ENCODE results near the gene FCRL2. TPM values are rescaled to one million over a fixed set of nuclear protein-coding genes. Genes with fewer than 3 reads are reported as not detected.

Gene FCRL2
- polyA plus RNA-seq, 2 donors, result 0.04 to 0.18 TPM

DNA sequence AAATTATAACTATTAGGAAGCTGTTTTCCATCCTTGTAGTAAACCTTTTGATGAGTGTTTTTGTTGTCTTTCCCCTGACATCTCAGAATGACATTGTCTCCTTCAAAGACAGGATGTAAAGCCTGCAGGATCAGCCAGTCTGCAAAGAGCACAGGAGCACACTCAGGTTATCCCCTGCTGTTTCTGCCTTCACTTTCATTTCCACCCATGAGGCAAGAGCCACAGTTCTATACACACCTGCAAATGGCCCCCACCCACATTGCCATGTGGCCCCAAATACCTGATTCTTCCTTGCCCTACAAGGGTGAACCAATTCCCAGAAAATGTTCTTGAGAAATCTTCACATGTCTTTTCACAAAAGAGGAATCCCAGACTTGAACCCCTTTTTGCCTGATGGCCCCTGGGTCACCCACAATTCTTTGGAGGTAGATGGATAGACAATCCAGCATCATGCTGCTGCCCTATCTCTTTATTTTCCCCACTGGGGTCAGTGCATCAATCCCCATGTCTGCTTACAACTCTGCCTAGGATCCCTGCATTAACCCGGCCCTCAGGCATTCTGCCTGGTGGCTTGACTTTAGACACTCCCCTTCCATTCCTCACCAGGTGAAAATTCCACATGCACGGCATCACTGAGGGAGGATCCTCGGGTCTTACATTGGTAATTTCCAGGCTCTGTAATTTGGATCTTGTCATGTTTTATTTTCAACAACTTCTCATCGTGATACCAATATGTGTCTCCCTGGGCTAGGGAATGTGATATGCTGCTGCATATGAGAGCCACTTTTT is 79.0 kb downstream of the FCRL2 start:
- Histone ChIP-seq H3K4me3 (ENCODE audit: low read depth in 1 of 2, low read length in 2 of 2) (no peak overlapping the region), H3K36me3 (ENCODE audit: control insufficient read depth in 2 of 2, insufficient read depth in 2 of 2, low read length in 1 of 2) (no peaks in the 10 kb centered on the region), H3K27me3 (ENCODE audit: control insufficient read depth in 1 of 2, insufficient read depth in 2 of 2, low read length in 2 of 2) (no peaks in the 10 kb centered on the region), H3K4me1 (ENCODE audit: control insufficient read depth in 2 of 2, insufficient read depth in 2 of 2, low read length in 1 of 2) (no peaks in the 10 kb centered on the region), H3K9me3 (ENCODE audit: control insufficient read depth in 2 of 2, insufficient read depth in 1 of 2, low read depth in 1 of 2, low read length in 1 of 2) (no peaks in the 10 kb centered on the region), H3K27ac (ENCODE audit: low read depth in 2 of 2, low read length in 1 of 2) (no peak overlapping the region)
- 66 to 75% methylated on average over 4 of the region's 4 CpGs for WGBS, 2 donors

GRCh38 chr1:157696966-157697628 is 79.8 kb downstream of the FCRL2 start:
- no peaks in the 10 kb centered on the region for H3K27me3 ChIP-seq (ENCODE audit: control insufficient read depth in 1 of 2, insufficient read depth in 2 of 2, low read length in 2 of 2)
- no peak overlapping the region for H3K4me3 ChIP-seq (ENCODE audit: low read depth in 1 of 2, low read length in 2 of 2)
- no peak overlapping the region for H3K27ac ChIP-seq (ENCODE audit: low read depth in 2 of 2, low read length in 1 of 2)
- 46 to 48% methylated on average over 4 of the region's 4 CpGs for WGBS, 2 donors
- H3K36me3 ChIP-seq (ENCODE audit: control insufficient read depth in 2 of 2, insufficient read depth in 2 of 2, low read length in 1 of 2), result no peaks in the 10 kb centered on the region
- H3K4me1 ChIP-seq (ENCODE audit: control insufficient read depth in 2 of 2, insufficient read depth in 2 of 2, low read length in 1 of 2), result no peaks in the 10 kb centered on the region
- H3K9me3 ChIP-seq (ENCODE audit: control insufficient read depth in 2 of 2, insufficient read depth in 1 of 2, low read depth in 1 of 2, low read length in 1 of 2), result no peaks in the 10 kb centered on the region

Other genes with a start within 250 kb of the FCRL2 start
- gene FCRL5, start 224.6 kb downstream of the FCRL2 start, polyA plus RNA-seq, result under 1 TPM; 0.04 to 0.08 TPM
- not detected for gene FCRL4, start 179.0 kb downstream of the FCRL2 start, polyA plus RNA-seq
- gene FCRL3, start 76.4 kb downstream of the FCRL2 start, polyA plus RNA-seq, result under 1 TPM in 1 of 2 donors, not detected in 1; 0.05 TPM
- under 1 TPM in 1 of 2 donors, not detected in 1; 0.04 TPM for gene FCRL1, start 43.0 kb upstream of the FCRL2 start, polyA plus RNA-seq
- not detected for gene CD5L, start 64.7 kb upstream of the FCRL2 start, polyA plus RNA-seq
- gene KIRREL1, start 216.5 kb upstream of the FCRL2 start, polyA plus RNA-seq, result 1 to 10 TPM; 2.9 to 3.7 TPM